MM.1S (cell line): Measurements from ENCODE around the gene CDKN2B-AS1.

ENCODE experiments used
- DNase-seq: peaks from one replicate; pipeline ENCODE4 v3.0.0-alpha.2; 2015
- H2AFZ ChIP-seq: fragments of 300-600 bp; sonication (generic); 2 replicates; pipeline ENCODE4 v1.6.0; 2016; ENCODE audit warnings: antibody characterized with exemption, low read length
- H3F3A ChIP-seq: fragments of 300-600 bp; sonication (generic); 2 replicates; pipeline ENCODE4 v1.6.1; 2016; ENCODE audit warnings: mild to moderate bottlenecking, antibody characterized with exemption, low read length, moderate library complexity, mixed read lengths; ENCODE audit not compliant: insufficient read depth
- H3K27ac ChIP-seq: fragments of 300-600 bp; sonication (generic); 2 replicates; pipeline ENCODE4 v1.5.1; 2016; ENCODE audit warnings: mild to moderate bottlenecking, low read length
- H3K27me3 ChIP-seq: fragments of 300-600 bp; sonication (generic); replicated peaks from 2 replicates; pipeline ENCODE4 v1.6.0; 2016; ENCODE audit warnings: low read length; ENCODE audit not compliant: insufficient read depth
- H3K36me3 ChIP-seq: fragments of 300-600 bp; sonication (generic); replicated peaks from 2 replicates; pipeline ENCODE4 v1.6.1; 2016; ENCODE audit warnings: mild to moderate bottlenecking, low read length, mixed read lengths; ENCODE audit not compliant: insufficient read depth
- H3K4me1 ChIP-seq: fragments of 300-600 bp; sonication (generic); 2 replicates; pipeline ENCODE4 v1.6.1; 2016; ENCODE audit warnings: low read length, mixed read lengths
- H3K4me2 ChIP-seq: fragments of 300-600 bp; sonication (generic); 2 replicates; pipeline ENCODE4 v1.6.0; 2016; ENCODE audit warnings: low read depth, low read length
- H3K4me3 ChIP-seq: fragments of 300-600 bp; sonication (generic); 2 replicates; pipeline ENCODE4 v1.5.1; 2016; ENCODE audit warnings: low read length, mixed read lengths
- H3K79me2 ChIP-seq: fragments of 300-600 bp; sonication (generic); 2 replicates; pipeline ENCODE4 v1.6.1; 2016; ENCODE audit warnings: mixed run types, low read length, mixed read lengths
- H3K9ac ChIP-seq: fragments of 300-600 bp; sonication (generic); 2 replicates; pipeline ENCODE4 v1.6.1; 2016; ENCODE audit warnings: low read length, mixed read lengths
- H3K9me2 ChIP-seq: fragments of 300-600 bp; sonication (generic); replicated peaks from 2 replicates; pipeline ENCODE4 v1.6.1; 2016; ENCODE audit warnings: mild to moderate bottlenecking, low read length, mixed read lengths; ENCODE audit not compliant: insufficient read depth
- H3K9me3 ChIP-seq: fragments of 300-600 bp; sonication (generic); replicated peaks from 2 replicates; pipeline ENCODE4 v1.6.1; 2016; ENCODE audit warnings: mild to moderate bottlenecking, low read length, mixed read lengths; ENCODE audit not compliant: insufficient read depth
- H4K20me1 ChIP-seq: fragments of 300-600 bp; sonication (generic); 2 replicates; pipeline ENCODE4 v1.6.1; 2016; ENCODE audit warnings: mild to moderate bottlenecking, low read length, moderate library complexity, mixed read lengths; ENCODE audit not compliant: insufficient read depth
- EZH2 ChIP-seq: fragments of 300-600 bp; sonication (generic); optimal IDR thresholded peaks from 2 replicates; pipeline ENCODE3; 2017; ENCODE audit warnings: low read depth, mild to moderate bottlenecking, antibody characterized with exemption, low read length, mixed read lengths
- EZH2phosphoT487 ChIP-seq: fragments of 300-600 bp; sonication (generic); IDR thresholded peaks from 2 replicates; pipeline ENCODE4 v1.6.1; 2018; ENCODE audit warnings: antibody characterized with exemption, low read length
- TF ChIP-seq, protein P1 (sequence below): fragments of 300-600 bp; sonication (generic); IDR thresholded peaks from 2 replicates; pipeline ENCODE4 v1.5.1; 2016; ENCODE audit warnings: antibody characterized with exemption, low read length, mixed read lengths

Gene CDKN2B-AS1

DNA sequence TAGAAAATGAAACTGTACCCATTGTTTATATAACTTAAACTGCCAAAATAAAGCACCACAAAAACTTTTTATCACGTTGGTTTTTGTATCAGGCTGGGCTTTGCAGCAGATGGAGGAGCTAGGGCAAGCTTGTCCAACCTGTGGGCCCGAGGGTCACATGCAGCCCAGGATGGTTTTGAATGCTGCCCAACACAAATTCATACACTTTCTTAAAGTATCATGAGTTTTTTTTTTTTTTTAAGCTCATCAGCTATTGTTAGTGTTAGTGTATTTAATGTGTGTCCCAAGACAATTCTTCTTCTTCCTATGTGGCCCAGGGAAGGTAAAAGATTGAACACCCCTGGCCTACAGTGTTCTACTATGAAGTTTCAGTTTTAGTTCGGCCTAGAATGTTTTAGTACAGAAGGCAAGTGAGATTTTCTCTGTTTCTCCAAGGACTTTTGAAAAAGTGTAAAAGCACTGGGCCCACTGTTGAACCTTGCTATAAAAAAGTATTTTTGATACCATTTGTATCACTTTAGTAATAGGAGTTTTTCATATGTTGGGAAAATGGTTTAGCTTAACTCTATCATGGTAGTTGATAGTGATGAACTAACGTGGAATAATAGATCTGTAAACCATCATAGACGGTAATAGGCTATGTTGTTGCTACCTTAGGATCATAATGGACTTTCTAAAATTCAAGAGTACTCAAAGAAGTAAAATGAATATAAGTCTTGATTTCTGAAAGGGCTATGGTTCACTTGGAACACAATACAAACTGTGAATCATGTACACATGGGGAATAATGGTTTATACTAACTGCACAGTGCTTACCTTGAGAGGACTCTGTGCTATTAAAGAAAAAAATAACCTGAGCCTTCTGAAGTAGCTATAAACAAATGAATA is 3.3 kb upstream of the CDKN2B-AS1 start:
- H3K9ac ChIP-seq = no peak overlapping the region

DNA sequence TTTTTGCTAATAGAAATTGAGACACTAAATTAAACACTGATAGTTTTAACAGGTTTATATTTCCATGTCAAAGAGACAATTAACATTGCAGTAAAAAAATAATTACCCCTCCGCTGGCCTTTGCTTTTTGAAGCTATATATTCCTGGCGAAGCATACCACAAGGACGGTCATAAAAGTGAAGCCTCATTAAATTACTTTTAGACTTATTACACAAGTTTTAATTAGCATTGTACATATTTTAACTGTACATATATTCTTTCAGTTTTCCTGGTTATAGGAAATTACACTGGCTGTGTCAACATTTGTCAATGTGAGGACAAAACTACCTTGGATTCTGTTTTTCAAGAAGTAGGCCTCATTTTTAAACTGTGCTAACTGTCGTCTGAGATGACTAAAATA is 1.6 kb upstream of the CDKN2B-AS1 start:
- H3K4me2 ChIP-seq = no peak overlapping the region
- no peaks in the 10 kb centered on the region for H3K79me2 ChIP-seq
- H2AFZ ChIP-seq = no peak overlapping the region
- H3K36me3 ChIP-seq = no peaks in the 10 kb centered on the region
- no peak overlapping the region for H3K27ac ChIP-seq
- H3K4me3 ChIP-seq = no peak overlapping the region
- H4K20me1 ChIP-seq = no peaks in the 10 kb centered on the region
- H3K4me1 ChIP-seq = no peaks in the 10 kb centered on the region
- H3K9ac ChIP-seq = no peak overlapping the region
- DNase-seq = no peak
- TF ChIP-seq, protein P1, sequence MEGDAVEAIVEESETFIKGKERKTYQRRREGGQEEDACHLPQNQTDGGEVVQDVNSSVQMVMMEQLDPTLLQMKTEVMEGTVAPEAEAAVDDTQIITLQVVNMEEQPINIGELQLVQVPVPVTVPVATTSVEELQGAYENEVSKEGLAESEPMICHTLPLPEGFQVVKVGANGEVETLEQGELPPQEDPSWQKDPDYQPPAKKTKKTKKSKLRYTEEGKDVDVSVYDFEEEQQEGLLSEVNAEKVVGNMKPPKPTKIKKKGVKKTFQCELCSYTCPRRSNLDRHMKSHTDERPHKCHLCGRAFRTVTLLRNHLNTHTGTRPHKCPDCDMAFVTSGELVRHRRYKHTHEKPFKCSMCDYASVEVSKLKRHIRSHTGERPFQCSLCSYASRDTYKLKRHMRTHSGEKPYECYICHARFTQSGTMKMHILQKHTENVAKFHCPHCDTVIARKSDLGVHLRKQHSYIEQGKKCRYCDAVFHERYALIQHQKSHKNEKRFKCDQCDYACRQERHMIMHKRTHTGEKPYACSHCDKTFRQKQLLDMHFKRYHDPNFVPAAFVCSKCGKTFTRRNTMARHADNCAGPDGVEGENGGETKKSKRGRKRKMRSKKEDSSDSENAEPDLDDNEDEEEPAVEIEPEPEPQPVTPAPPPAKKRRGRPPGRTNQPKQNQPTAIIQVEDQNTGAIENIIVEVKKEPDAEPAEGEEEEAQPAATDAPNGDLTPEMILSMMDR = no peak
- TF ChIP-seq EZH2 (no peak), EZH2phosphoT487 (no peak)
- no peaks in the 10 kb centered on the region for H3K9me3 ChIP-seq
- H3K27me3 ChIP-seq = no peaks in the 10 kb centered on the region
- no peaks in the 10 kb centered on the region for H3F3A ChIP-seq
- no peaks in the 10 kb centered on the region for H3K9me2 ChIP-seq

More for the DNA sequence above, 3.3 kb upstream of the CDKN2B-AS1 start:
- Histone ChIP-seq H3K79me2 (no peaks in the 10 kb centered on the region), H2AFZ (no peak overlapping the region), H3K4me2 (no peak overlapping the region), H3K4me1 (no peaks in the 10 kb centered on the region), H3F3A (no peaks in the 10 kb centered on the region), H3K4me3 (no peak overlapping the region), H3K9me3 (no peaks in the 10 kb centered on the region), H4K20me1 (no peaks in the 10 kb centered on the region), H3K27ac (no peak overlapping the region), H3K27me3 (no peaks in the 10 kb centered on the region), H3K36me3 (no peaks in the 10 kb centered on the region), H3K9me2 (no peaks in the 10 kb centered on the region)
- DNase-seq = no peak
- no peak for TF ChIP-seq EZH2
- TF ChIP-seq EZH2phosphoT487 = no peak
- TF ChIP-seq, protein P1 = no peak

DNA sequence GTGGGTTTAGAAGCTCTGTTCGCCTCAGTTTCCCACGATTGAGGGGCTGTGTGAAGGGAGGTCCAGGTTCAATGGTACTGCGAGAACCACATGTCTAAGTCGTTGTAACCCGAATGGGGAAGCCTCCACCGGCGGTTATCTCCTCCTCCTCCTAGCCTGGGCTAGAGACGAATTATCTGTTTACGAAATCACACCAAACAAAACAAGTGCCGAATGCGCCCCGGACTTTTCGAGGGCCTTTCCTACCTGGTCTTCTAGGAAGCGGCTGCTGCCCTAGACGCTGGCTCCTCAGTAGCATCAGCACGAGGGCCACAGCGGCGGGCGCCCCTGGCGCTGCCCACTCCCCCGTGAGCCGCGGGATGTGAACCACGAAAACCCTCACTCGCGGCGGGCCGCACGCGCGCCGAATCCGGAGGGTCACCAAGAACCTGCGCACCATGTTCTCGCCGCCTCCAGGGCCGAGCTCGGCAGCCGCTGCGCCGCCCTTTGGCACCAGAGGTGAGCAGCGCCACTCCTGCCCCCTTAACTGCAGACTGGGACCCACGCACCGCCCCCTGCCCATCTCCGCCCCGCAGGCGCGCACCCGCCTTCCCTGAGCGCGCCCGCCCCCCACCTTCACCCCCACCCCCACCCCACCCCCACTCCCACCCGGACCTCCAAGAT is 567 bp upstream of the CDKN2B-AS1 start, which contains the start of gene CDKN2A:
Gene CDKN2A (minus strand): TSS at position 500 of the 663 bp plus-strand sequence.
- TF ChIP-seq EZH2 (no peak), EZH2phosphoT487 (no peak)
- TF ChIP-seq, protein P1 = no peak
- peak within 1 kb of the TSS; percentile 16; the same call in 1 of the 2 replicates for H3K27ac ChIP-seq
- H3K79me2 ChIP-seq = no peaks in the 10 kb centered on the region
- H3K27me3 ChIP-seq = no peaks in the 10 kb centered on the region
- no peak within 1 kb of the TSS for H3K4me2 ChIP-seq
- H4K20me1 ChIP-seq = no peaks in the 10 kb centered on the region
- no peaks in the 10 kb centered on the region for H3K9me2 ChIP-seq
- H3K9me3 ChIP-seq = no peaks in the 10 kb centered on the region
- no peak for DNase-seq
- H3K4me3 ChIP-seq = no peak within 1 kb of the TSS
- no peaks in the 10 kb centered on the region for H3K36me3 ChIP-seq
- no peak within 1 kb of the TSS for H3K9ac ChIP-seq
- no peaks in the 10 kb centered on the region for H3K4me1 ChIP-seq
- no peaks in the 10 kb centered on the region for H3F3A ChIP-seq
- no peak within 1 kb of the TSS for H2AFZ ChIP-seq
